Right hindlimb (tissue), 1 donor: Measurements from ENCODE around the gene SLC39A11.
A peak's percentile ranks its signal among the peaks of the same experiment; 100 is the strongest.
"Not testable (repeated sequence)": the region's sequence is repeated elsewhere in the genome, so short reads cannot be mapped to it uniquely, and the experiment has no call there.

ENCODE experiments used
- DNase-seq: peaks from one replicate; pipeline ENCODE4 v3.0.0-alpha.2; 2018

The SLC39A11 gene

DNA sequence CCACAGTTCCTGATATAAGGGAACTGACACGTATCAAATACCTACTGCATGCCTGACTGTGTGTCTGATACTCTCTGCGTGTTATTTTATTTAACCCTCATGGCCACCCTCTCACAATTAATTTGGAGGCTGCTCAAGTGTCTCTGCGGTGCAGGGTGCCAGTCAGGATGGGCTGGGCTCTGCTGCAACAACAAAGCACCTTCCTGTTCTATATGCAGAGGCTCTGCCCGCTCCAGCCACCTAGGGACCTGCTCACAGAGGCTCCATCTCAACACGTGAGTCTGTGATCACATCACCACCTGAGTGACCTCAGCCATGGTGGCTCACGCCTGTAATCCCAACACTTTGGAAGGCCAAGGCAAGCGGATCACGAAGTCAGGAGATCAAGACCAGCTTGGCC lies 87.1 kb downstream of the SLC39A11 start:
- DNase-seq, result no peak

DNA sequence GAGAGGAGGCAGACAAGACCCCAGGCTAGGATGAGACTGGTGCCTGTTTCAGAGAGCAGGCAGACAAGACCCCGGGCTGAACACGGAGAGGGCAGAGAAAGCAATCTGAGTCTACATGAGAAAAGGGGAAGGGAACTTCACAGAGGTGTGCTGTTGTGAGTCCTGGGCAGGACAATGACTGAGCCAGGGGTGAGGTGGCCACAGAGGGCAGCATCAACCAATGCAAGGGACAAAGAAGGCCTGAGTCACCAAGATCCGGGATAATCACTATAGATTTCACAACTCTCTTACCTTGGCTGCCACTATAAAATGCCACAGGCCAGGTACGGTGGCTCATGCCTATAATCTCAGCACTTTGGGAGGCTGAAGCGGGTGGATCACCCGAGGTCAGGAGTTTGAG lies 89.0 kb downstream of the SLC39A11 start:
- DNase-seq, result no peak

DNA sequence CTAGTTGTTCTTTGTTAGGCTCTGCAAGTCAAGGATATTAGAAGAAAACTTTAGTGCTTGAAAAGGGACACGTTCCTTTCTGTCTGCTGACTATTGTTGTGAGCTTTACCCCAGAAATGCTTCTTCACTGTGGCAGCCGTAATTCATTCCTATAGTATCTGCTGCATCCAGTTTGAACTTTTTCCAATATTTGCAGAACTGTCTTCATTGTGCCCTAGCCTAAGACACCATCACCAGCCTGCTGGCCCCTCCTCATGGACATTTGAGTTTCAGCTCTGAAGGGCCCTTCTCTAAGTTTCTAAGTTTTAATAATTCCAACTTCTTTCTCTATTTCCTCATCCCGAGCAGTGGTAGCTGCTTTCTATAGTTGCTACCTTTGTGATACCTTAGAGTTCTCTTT lies 91.7 kb downstream of the SLC39A11 start:
- DNase-seq, result no peak

DNA sequence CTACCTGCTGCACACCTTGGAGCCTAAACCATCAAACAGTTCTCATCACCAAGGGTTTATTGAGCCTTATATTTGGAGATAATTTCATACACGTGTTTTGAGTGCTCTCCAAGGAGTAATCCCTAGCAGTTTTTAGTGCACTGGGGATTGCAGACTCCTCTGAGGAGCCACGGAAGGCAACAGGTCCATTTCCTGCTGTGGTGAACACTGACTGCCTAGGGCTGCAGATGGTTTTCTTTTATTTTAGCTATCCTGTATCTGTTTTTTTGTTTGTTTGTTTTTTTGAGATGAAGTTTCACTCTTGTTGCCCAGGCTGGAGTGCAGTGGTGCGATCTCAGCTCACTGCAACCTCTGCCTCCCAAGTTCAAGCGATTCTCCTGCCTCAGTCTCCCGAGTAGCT lies 93.0 kb downstream of the SLC39A11 start:
- not testable (repeated sequence) for DNase-seq

DNA sequence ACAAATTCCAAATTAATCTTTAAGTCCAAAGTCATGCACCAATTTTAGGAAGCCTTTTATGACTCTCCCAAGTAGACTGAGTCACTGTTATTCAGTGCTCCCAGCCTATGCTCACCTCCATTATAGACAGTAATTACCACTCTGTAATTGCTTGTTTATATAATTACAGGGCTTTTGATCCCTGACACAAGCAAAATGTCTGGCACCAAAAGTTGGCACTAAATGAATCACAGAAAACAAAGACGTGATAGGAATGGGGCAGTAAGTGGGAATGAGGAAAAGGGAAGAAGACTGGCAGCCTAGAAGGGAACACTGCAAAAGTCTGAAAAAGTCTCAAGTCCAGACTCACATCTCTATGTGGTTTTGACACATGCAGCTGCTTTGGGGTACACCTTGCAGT lies 94.1 kb downstream of the SLC39A11 start:
- no peak for DNase-seq

DNA sequence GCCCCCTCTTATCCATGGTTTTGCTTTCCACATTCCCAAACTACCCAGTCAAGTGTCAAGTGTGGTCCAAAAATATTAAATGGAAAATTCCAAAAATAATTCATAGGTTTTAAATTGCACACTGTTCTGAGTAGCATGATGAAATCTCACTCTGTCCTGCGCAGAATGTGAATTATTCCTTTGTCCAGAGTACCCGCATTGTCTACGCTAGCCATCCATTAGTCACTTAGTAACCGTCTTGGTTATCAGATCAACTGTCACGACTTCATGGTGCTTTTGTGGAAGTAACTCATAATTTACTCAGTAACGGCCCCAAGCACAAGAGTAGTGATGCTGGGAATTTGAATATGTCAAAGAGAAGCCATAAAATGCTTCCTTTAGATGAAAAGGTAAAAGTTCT lies 94.9 kb downstream of the SLC39A11 start:
- no peak for DNase-seq

DNA sequence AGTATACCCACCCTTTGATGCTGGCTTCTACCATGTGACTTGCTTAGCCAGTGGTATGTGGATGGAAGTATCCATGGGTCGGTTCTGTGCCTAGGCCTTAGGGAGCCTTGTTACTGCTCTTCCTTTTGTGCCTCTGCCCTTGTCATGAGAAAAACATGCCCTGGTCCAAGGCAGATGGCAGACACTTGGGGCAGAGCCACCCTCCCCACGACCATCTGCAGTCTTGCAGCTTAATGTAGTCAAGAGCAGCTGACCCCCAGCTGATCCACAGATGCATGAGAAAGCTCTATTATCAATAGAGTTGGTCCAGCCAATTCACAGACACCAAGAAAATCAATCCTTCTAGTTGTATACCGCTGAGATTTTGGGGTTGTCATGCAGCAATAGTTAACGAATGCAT lies 95.7 kb downstream of the SLC39A11 start:
- no peak for DNase-seq

DNA sequence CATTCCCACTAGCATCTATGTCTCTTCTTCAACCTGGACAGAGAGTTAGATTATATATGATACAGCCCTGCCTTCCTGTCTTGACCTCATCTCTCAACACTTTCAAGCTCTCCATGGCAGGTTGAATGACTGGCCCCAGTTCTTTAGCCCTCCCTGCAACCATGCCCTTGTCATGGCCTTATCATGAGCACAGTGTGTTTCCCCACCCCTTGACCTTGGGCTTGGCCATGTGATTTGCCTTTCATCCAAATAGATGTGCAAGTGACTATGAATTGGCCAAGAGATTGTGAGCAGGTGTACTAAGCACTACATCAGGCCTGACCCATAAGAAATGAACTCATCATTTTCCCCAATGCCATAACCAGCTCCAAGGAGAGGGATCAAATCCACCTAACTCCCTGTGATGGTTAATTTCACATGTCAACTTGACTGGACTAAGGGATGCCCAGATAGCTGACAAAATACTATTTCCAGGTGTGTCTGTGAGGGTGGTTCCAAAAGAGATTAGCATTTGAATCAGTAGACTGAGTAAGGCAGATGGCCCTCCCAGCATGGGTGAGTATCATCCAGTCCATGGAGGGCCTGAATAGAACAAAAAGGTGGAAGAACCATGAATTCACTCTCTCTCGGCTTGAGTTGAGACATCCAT lies 97.4 kb downstream of the SLC39A11 start:
- DNase-seq, result no peak

DNA sequence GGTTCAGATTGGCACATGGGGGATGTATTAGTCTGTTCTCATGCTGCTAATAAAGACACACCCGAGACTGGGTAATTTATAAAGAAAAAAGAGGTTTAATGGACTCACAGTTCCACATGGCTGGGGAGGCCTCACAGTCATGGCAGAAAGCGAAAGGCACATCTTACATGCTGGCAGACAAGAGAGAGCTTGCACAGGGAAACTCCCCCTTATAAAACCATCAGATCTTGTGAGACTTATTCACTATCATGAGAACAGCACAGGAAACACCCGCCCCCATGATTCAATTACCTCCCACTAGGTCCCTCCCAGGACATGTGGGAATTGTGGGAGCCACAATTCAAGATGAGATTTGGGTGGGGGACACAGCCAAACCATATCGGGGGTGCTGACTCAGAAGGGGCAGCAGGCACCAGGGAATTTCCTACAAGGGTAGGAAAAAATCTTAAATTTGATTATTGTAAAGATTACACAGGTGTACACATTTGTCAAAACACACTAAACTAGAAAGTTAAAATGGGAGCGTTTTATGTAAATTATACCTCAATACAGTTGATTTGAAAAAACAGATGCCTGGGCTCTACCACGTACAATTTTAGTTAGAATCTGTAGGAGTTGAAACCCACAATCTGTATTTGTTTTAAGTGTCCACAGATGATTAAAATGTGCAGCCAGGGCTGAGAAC lies 99.6 kb downstream of the SLC39A11 start:
- not testable (repeated sequence) for DNase-seq

DNA sequence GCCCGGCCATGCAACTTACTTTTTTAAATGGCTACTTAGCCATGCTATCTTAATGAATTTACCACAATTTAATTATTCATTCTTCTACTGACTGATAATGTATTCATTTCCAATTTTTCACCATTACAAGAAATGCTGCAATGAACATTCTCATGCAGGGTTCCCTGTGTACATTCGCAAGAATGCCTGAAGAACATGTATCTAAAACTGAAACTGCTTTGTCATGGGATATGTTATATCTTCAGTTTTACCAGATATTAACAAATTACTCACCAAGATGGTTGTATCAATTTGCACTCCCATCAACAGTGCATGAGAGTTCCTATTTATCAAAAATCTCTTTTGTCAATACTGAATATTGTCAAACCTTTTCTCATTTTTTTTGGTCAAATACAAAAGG lies 100.8 kb downstream of the SLC39A11 start:
- DNase-seq, result no peak

DNA sequence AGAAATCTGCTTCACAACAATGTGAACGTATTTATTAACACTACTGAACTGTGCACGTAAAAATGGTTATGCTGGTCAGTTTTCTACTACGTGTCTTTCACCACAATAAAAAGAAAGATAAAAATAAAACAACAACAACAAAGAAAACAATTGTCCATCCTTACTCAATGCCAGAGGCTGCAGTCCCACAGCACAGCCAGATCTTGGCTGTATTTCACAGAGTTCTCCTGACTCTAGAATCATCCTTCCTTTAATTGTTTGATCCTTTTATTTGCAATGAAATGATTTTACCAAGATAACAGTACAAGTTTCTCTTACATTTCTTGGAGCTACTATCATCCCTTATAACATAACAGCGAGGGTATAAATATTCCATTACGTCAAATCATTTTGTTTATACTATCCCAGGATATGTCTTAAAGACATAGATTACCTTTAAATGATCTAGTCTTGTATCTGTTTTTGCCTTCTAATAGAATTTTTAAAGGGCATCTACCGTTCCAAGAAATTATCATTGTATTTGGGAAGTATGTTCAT lies 103.3 kb downstream of the SLC39A11 start:
- no peak for DNase-seq

DNA sequence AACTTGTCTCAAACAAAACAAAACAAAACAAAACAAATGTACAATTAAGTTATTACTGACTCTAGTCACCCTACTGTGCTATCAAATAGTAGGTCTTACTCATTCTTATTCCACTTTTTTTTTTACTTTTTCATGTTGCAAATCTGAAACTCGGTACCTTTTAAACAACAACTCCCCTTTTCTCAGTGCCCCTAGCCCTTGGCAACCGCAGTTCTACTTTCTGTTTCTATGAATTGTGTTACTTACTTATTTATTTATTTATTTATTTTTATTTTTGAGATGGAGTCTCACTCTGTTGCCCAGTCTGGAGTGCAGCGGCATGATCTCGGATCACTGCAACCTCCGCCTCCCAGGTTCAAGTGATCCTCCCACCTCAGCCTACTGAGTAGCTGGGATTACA lies 104.0 kb downstream of the SLC39A11 start:
- DNase-seq, result no peak

DNA sequence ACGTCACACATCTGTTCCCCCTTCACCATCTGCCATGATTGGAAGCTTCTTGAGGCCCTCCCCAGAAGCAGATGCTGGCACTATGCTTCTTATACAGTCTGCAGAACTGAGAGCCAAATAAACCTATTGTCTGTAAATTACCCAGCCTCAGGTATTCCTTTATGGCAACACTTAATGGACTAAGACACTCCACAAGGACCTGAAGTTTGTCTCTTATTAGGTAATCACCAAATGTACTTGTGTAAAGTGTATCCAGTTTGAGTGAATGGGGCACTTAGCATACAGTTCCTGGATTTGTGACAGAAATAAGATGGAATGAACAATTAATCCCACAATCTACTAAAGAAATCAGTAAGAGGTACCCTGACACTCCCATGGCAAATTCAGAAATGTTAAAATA lies 105.3 kb downstream of the SLC39A11 start:
- no peak for DNase-seq

DNA sequence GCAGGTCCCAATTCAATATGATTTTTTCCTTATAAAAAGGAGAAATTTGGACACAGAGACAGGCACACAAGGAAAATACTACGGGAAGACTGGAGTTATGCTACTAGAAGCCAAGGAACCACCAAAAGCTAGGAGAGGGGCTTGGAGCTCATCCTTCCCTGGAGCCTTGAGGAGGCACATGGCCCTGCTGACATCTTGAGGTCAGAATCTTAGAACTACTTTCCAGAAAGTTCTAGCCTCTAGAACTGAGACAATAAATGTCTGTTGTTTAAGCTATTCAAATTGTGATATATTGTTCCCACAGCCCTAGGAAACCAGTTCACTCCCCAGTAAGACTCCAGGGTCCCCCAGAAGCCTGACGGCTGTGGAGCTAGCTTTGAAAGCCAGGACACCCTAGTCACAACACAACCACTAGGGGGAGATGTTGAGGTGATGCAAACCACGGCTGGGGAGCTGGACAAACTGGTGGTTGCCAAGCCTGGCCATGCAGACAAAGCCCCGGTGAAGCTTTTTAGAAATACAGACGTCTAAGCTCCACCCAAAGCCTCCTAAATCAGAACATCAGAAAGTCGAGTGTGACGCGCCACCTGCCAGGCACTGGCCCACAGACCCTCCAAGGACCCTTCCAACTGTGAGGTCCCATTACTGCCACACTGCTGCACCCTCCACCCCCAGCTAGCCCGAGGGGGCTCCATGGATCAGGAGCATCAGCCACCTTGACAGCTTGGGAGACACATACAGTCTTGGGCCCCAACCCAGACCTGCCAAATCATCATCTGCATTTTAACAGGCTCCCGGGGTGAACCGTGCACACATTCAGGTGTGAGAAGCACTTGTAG lies 106.4 kb downstream of the SLC39A11 start:
- peak; percentile 63 for DNase-seq

DNA sequence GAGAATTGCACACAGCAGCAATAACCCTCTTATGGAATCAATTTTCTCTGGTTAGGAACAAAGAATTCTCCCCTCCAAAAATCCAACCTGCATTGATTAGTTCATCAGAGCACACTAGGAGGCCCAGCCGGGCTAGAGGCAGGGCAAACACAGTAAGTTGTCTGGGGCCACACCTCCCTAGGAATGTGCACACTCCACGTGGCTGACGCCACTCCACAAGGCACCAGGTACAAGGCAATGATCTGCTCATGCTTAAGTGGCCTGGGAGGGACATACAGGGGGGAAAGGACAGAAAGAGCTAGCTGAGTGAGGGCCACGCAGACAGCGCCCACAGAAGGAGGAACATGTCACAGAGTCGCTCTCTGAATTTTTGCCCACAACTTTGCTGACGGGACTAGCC lies 107.6 kb downstream of the SLC39A11 start:
- no peak for DNase-seq

DNA sequence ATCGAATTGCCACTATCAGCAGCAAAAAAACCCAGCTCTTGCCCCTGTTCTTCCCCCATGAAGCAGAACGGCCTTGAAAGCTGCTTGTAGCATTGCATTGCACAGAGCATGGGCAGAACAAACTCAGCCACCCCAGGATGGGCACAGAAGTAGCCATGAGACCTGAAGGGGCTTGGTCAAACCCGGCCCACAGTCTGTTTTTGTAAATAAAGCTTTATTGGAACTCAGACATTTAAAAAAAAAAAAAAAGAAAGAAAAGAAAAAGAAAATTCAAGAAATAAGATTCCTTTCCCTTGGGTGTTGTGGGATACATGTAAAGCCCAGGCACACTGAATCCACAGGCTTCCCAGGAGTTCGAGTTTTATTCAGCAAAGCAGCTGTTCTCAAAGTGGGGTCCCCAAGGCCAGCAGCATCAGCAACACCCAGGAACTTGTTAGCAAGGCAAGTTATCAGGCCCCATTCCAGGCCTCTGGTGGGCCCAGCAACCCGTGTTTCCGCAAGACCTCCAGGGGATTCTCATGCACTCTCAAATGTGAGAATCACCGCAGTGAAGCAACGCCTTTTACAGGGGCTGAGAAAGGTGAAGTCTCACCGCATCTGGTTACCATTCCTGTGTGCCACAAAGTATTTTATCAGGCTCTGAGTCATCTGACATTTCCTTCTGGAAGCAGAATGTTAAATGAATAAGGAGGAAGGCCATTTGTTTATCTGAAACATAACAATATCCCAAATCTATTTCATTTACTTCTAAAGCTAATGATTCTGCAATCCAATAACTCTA lies 108.2 kb downstream of the SLC39A11 start:
- DNase-seq, result no peak

DNA sequence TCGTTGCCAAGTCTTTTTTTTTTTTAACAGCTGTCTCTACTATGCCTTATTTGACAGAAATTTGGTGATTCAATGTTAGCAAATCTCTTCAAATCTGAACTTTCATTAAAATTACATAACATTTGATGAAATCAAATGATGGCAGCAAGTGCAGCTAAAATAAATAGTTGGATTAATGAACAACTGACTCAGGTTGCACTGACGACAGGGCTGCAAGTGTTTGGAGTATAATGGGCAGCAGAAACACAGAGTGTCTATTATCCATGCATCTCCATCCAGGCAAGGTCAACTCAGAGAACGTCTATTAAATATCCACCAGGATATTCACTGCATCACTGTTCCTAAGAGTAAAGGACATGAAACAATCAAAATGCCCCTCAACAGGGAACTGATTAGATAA lies 109.8 kb downstream of the SLC39A11 start:
- DNase-seq, result no peak

DNA sequence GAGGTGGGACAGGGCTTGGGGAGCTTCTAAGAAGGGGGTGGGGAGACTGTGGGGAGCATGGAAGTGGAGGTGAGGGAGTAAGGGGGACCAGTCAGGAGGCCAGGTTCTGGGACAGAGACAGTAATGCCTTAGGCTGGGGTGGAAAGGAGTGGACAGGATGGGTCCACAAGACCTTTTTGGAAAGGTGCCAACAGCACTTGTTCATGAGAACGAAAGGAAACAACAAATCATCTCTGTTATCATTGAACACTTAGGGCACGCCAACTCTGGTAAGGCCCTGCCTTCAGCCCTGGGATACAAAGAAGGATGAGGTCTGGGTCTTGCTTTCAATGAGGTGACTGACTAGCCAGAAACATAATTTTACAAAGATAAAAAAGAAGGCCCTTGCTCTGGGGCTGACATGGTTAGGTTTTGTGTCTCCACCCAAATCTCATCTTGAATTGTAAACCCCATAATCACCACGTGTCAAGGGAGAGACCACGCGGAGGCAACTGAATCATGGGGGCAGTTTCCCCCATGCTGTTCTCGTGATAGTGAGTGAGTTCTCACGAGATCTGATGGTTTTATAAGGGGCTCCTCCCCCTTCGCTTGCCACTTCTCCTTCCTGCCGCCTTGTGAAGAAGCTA lies 113.8 kb downstream of the SLC39A11 start:
- no peak for DNase-seq

DNA sequence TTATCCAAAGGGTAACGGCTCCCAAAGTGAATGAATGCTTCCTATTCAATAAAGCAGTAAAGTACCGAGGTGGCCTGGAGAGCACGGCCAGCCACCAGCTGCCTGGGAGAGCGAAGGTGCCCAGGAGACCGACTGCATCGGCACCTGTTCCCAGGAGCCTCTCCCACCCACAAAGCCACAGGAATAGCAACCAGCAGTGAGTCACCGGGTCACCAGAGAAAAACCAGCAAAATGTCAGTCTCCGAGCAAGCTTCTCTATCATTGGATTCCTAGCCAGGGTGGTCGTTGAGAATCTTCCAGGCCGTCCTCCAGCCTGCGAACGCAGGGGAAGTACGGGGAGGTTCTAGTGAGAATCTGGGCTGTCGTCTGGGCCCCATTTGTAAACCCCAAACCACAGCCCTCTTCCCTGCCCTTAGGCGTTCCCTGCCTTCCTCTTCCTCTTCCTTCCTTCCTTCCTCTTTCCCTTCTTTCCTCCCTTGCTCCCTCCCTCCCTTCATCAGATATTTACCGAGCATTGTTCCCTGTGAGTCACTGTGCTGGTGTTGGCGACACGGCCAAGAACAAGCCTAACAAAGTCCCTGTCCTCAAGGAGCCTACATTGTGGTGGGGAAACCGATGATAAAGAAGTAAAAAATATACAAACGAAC lies 114.6 kb downstream of the SLC39A11 start:
- no peak for DNase-seq

DNA sequence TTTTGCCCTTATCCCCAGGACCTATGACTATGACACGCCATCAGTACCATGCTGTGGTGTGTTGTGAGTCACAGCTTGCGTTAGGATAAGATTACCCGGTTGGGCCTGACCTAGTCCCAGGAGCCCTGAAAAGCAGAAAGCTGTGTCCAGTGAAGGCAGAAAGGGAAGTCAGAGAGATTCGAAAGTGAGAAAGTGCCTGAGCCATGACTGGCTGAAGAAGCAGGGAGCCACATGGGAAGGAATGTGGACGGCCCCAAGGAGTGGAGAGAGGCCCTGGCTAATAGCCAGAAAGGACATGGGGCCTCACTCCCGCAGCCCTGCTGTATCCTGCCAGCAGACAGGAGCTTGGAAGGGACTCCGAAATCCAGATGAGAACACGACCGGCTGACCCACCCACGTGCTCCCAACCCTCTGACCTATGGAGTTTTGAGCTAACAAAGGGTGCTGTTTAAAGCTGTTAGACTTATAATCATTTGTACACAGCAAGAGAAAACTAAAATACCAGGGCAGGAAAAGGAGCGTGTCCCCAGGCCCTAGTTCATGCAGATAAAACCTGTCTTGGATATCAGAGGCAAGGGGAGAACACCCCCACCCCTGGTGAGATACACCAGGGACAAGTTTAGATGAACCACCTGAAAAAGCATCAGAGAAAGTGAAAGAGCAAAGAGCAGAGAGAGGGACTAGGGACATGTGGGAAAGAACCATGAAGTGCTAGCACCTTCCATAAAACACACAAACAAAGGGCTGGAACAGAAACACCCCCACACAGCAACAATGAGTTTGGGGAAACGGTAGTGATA lies 115.3 kb downstream of the SLC39A11 start:
- DNase-seq, result peak; percentile 71

DNA sequence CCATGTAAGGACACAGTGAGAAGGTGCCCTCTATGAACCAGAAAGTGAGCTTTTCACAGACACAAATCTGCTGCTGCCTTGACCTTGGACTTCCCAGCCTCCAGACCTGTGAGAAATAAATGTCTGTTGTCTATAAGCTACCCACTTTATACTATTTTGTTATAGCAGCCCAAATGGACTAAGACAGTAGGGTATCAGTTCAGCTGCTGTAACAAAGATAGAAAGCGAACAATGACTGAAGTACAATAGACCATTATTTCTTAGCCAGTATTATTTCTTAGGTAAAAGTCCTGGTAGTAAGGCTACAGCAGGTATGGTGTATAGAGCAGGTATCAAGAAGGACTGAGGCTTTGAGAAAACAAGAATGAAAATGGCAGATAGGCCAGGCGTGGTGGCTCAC lies 117.0 kb downstream of the SLC39A11 start:
- no peak for DNase-seq
